Neural progenitor cell (in vitro differentiated cells): ENCODE results near the gene C19orf81.

Experiments used
- EZH2 ChIP-seq: fragments of 200-600 bp; sonication (generic); IDR thresholded peaks from 2 replicates; pipeline ENCODE4 v1.6.1; 2017; ENCODE audit warnings: antibody characterized with exemption, mild to moderate bottlenecking, moderate library complexity
- EZH2phosphoT487 ChIP-seq: fragments of 200-600 bp; sonication (generic); IDR thresholded peaks from 2 replicates; pipeline ENCODE4 v1.6.1; 2017; ENCODE audit warnings: antibody characterized with exemption
- TF ChIP-seq, protein P1 (sequence below): fragments of 200-600 bp; sonication (generic); IDR thresholded peaks from 2 replicates; pipeline ENCODE4 v1.5.1; 2017; ENCODE audit warnings: antibody characterized with exemption, mild to moderate bottlenecking

DNA sequence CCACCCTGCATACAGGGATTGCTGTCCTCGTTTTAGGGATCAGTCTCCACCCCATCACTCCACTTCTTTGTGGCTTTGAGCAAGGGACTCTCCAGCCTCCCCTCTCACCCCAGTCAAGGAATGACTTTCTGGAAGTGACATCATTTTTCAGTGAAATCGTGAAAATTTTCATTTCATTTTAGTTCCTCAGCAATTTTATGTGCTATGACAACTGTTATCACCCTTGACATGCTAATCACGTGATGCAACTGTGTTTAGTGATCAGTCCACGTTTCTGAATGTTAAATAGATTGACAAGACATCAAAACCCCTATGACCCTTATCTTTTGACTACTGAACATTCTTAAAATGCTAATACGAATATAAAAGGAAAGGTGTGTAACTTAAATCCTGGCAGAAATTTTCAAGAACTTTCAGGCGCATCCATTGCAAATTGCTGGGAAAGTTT, 8.0 kb downstream of the C19orf81 start:
- TF ChIP-seq EZH2 (no peak), EZH2phosphoT487 (no peak)
- TF ChIP-seq, protein P1, sequence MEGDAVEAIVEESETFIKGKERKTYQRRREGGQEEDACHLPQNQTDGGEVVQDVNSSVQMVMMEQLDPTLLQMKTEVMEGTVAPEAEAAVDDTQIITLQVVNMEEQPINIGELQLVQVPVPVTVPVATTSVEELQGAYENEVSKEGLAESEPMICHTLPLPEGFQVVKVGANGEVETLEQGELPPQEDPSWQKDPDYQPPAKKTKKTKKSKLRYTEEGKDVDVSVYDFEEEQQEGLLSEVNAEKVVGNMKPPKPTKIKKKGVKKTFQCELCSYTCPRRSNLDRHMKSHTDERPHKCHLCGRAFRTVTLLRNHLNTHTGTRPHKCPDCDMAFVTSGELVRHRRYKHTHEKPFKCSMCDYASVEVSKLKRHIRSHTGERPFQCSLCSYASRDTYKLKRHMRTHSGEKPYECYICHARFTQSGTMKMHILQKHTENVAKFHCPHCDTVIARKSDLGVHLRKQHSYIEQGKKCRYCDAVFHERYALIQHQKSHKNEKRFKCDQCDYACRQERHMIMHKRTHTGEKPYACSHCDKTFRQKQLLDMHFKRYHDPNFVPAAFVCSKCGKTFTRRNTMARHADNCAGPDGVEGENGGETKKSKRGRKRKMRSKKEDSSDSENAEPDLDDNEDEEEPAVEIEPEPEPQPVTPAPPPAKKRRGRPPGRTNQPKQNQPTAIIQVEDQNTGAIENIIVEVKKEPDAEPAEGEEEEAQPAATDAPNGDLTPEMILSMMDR: no peak
